Tibial nerve (tissue), 4 donors: ENCODE results near the gene IDI1. TPM values are rescaled to one million over a fixed set of nuclear protein-coding genes. Genes with fewer than 3 reads are reported as not detected.
"Not testable (repeated sequence)": the region's sequence is repeated elsewhere in the genome, so short reads cannot be mapped to it uniquely, and the experiment has no call there.

ENCODE experiments used
- DNase-seq, 2 donors: peaks; one replicate each; pipeline ENCODE4 v3.0.0-alpha.2; 2019; ENCODE audit warnings: low spot score in 2 of 2
- H3K27ac ChIP-seq, 4 donors: fragments of 200-600 bp; sonication (generic) in 3 of 4; one replicate each; pipeline ENCODE4 v1.5.1; 2017 to 2019; ENCODE audit warnings: mild to moderate bottlenecking in 1 of 4
- H3K27me3 ChIP-seq, 2 donors: fragments of 200-600 bp; sonication (generic) in 1 of 2; one replicate each; pipeline versions ENCODE4 v1.5.1 to v1.6.0; 2017 to 2019
- H3K36me3 ChIP-seq, 3 donors: fragments of 200-600 bp; sonication (generic); one replicate each; pipeline ENCODE4 v1.5.1; 2018 to 2019
- H3K4me1 ChIP-seq, 4 donors: fragments of 200-600 bp; sonication (generic) in 3 of 4; one replicate each; pipeline ENCODE4 v1.5.1; 2017 to 2019
- H3K4me3 ChIP-seq, 4 donors: fragments of 200-600 bp; sonication (generic) in 3 of 4; one replicate each; pipeline ENCODE4 v1.5.1; 2017 to 2019; ENCODE audit warnings: mild to moderate bottlenecking in 1 of 4, moderate library complexity in 1 of 4
- H3K9me3 ChIP-seq, 4 donors: fragments of 200-600 bp; sonication (generic) in 3 of 4; one replicate each; pipeline ENCODE4 v1.5.1; 2017 to 2019
- EP300 ChIP-seq, 2 donors: sonication (generic); formaldehyde crosslinking; IDR thresholded peaks; one replicate each; pipeline ENCODE4 v1.6.1; 2017; ENCODE audit warnings: antibody characterized with exemption in 2 of 2, mild to moderate bottlenecking in 1 of 2
- POLR2A ChIP-seq, 2 donors: fragments of 450-650 bp; IDR thresholded peaks; one replicate each; pipeline ENCODE4 v1.6.1; 2017; ENCODE audit warnings: antibody characterized with exemption in 2 of 2, mild to moderate bottlenecking in 2 of 2, moderate library complexity in 2 of 2
- WGBS, 2 donors: methylation state at CpG; one replicate each; pipeline ENCODE4 v1.1.5; 2018; 5-methylcytosine and 5-hydroxymethylcytosine counted together
- total RNA-seq, 4 donors: library from RNA; depleted of rRNA; stranded (reverse); fragments of >200 nt; gene quantifications; one replicate each; pipeline ENCODE4 v1.1.0, GENCODE V29; 2016
- TF ChIP-seq, protein P1 (sequence below), 5 experiments: fragments of 200-600 bp in 3 of 5; fragments of 450-650 bp in 2 of 5; sonication (generic) in 3 of 5; IDR thresholded peaks; one replicate each; pipeline ENCODE4 v1.5.1; 2016 to 2019; ENCODE audit warnings: antibody characterized with exemption in 5 of 5, mild to moderate bottlenecking in 3 of 5, moderate library complexity in 2 of 5

IDI1 gene
- total RNA-seq, 4 donors from 2014 or later = 25.5 to 41.0 (median 33.4) TPM

DNA sequence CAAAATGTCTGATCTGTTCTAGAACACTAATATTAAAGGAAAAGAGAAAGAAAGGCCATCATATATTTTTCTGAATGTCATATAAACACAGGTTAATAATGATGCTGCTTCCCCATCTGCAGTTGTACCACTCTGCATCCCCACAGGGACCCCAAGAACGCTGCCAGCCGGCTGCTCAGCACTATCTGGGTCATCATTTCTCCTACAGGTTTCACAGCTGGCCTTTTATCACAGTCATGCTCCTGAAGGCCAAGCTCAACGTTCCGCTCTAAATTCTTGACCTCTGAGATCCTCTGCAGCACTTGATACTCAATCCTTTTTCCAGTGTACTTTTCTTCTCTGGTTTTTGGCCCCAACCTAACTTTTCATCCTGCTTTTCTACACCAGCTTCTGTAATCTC is 4.8 kb downstream of the IDI1 start:
- Histone ChIP-seq H3K27ac (peak overlapping the region; percentile 8 to 66 (median 61)), H3K4me3 (peak overlapping the region in 1 of 4 donors; percentile 9), H3K36me3 (peaks cover 0 to 43% (median 7%) of the 10 kb centered on the region in 3 donors), H3K27me3 (no peaks in the 10 kb centered on the region), H3K4me1 (peaks cover 0 to 41% (median 17%) of the 10 kb centered on the region in 4 donors), H3K9me3 (no peaks in the 10 kb centered on the region)
- no peak for TF ChIP-seq EP300 (IDR thresholded peaks at IDR 0.05)
- no peak for TF ChIP-seq POLR2A (IDR thresholded peaks at IDR 0.05)
- TF ChIP-seq, protein P1, sequence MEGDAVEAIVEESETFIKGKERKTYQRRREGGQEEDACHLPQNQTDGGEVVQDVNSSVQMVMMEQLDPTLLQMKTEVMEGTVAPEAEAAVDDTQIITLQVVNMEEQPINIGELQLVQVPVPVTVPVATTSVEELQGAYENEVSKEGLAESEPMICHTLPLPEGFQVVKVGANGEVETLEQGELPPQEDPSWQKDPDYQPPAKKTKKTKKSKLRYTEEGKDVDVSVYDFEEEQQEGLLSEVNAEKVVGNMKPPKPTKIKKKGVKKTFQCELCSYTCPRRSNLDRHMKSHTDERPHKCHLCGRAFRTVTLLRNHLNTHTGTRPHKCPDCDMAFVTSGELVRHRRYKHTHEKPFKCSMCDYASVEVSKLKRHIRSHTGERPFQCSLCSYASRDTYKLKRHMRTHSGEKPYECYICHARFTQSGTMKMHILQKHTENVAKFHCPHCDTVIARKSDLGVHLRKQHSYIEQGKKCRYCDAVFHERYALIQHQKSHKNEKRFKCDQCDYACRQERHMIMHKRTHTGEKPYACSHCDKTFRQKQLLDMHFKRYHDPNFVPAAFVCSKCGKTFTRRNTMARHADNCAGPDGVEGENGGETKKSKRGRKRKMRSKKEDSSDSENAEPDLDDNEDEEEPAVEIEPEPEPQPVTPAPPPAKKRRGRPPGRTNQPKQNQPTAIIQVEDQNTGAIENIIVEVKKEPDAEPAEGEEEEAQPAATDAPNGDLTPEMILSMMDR (IDR thresholded peaks at IDR 0.05) = no peak
- 58 to 62% methylated on average over 4 of the region's 4 CpGs for WGBS, 2 donors
- DNase-seq = no peak

DNA sequence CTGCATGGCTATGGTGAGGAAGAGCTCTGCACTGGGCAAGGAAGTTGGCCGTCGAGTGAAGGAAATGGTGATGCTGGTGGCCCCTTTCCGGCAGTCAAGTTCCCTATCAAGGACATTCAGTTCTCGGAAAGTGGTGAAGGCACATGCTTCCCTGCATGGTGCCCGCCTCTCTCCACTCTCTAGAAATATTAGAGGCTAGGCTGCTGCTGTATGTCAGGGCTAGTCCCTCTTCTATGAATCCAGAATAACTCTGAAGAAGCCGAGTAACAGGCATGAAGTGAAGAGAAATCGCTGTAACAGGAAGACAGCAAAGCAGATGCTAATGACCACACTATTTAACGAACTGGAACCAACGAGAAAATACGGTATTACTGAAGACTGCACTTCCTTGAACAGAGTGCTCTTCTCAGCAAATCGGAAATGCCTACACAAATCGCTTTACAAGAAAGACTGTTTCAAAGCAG is 5.4 kb downstream of the IDI1 start:
- H3K4me1 ChIP-seq = peaks cover 0 to 41% (median 17%) of the 10 kb centered on the region in 4 donors
- peak overlapping the region; percentile 8 to 66 (median 61) for H3K27ac ChIP-seq
- WGBS, 2 donors = 66 to 71% methylated on average over 12 of the region's 12 CpGs
- TF ChIP-seq POLR2A (IDR thresholded peaks at IDR 0.05) = peak in 1 of 2 donors; percentile 30
- TF ChIP-seq EP300 (IDR thresholded peaks at IDR 0.05) = peak in 1 of 2 donors; percentile 60
- TF ChIP-seq, protein P1 (IDR thresholded peaks at IDR 0.05) = no peak
- no peak for DNase-seq
- no peaks in the 10 kb centered on the region for H3K9me3 ChIP-seq
- peak overlapping the region in 1 of 4 donors; percentile 9 for H3K4me3 ChIP-seq
- H3K36me3 ChIP-seq = peaks cover 0 to 45% (median 7%) of the 10 kb centered on the region in 3 donors
- H3K27me3 ChIP-seq = no peaks in the 10 kb centered on the region

GRCh38 chr10:1041514-1041913 is 7.4 kb downstream of the IDI1 start:
- TF ChIP-seq, protein P1 (IDR thresholded peaks at IDR 0.05) = no peak
- no peak for TF ChIP-seq EP300 (IDR thresholded peaks at IDR 0.05)
- TF ChIP-seq POLR2A (IDR thresholded peaks at IDR 0.05) = no peak
- 96% methylated on average over 9 of the region's 9 CpGs for WGBS, 2 donors
- no peak for DNase-seq
- no peaks in the 10 kb centered on the region for H3K9me3 ChIP-seq
- peaks cover 0 to 33% (median 10%) of the 10 kb centered on the region in 4 donors for H3K4me1 ChIP-seq
- no peak overlapping the region for H3K27ac ChIP-seq
- H3K36me3 ChIP-seq = peaks cover 0 to 63% (median 7%) of the 10 kb centered on the region in 3 donors
- no peak overlapping the region for H3K4me3 ChIP-seq
- no peaks in the 10 kb centered on the region for H3K27me3 ChIP-seq

DNA sequence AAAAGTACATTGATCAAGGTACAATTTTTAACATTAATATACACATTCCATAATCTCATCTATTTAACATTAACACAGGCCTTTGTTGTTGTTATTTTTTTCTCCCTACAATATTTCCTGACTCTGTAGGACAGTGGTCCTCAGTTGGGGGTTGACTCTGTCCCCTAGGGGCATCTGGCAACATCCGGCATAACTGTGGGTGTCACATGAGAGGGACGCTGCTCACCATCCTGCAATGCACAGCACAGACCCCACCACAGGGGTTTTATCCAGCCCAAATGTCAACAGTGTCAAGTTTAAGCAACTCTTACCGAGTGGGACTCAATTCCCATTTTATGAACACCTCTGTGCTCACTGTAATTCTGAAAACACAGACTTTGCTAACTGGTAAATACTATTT is 8.8 kb downstream of the IDI1 start:
- peaks cover 0 to 68% (median 7%) of the 10 kb centered on the region in 3 donors for H3K36me3 ChIP-seq

DNA sequence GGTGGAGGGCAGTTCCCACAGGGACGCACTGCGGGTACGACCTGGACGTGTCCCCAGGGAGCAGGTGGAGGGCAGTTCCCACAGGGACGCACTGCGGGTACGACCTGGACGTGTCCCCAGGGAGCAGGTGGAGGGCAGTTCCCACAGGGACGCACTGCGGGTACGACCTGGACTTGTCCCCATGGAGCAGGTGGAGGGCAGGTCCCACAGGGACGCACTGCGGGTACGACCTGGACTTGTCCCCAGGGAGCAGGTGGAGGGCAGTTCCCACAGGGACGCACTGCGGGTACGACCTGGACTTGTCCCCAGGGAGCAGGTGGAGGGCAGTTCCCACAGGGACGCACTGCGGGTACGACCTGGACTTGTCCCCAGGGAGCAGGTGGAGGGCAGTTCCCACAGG is 10.2 kb downstream of the IDI1 start:
- H3K4me3 ChIP-seq, H3K27me3 ChIP-seq, DNase-seq, H3K9me3 ChIP-seq, H3K27ac ChIP-seq: not testable (repeated sequence)
- H3K4me1 ChIP-seq = peaks cover 0 to 19% (median 8%) of the 10 kb centered on the region in 4 donors
- 80 to 90% methylated on average over 3 to 11 of the region's 20 CpGs for WGBS, 2 donors
- peaks cover 0 to 68% (median 7%) of the 10 kb centered on the region in 3 donors for H3K36me3 ChIP-seq

More for the DNA sequence above, 8.8 kb downstream of the IDI1 start:
- WGBS, 2 donors = 46 to 63% methylated on average over 3 of the region's 3 CpGs
- no peak overlapping the region for H3K27ac ChIP-seq
- H3K9me3 ChIP-seq = no peaks in the 10 kb centered on the region
- no peak overlapping the region for H3K4me3 ChIP-seq
- H3K27me3 ChIP-seq = no peaks in the 10 kb centered on the region
- peaks cover 0 to 29% (median 12%) of the 10 kb centered on the region in 4 donors for H3K4me1 ChIP-seq
- TF ChIP-seq POLR2A (IDR thresholded peaks at IDR 0.05) = no peak
- TF ChIP-seq, protein P1 (IDR thresholded peaks at IDR 0.05) = no peak
- TF ChIP-seq EP300 (IDR thresholded peaks at IDR 0.05) = no peak
- no peak for DNase-seq
